Body of pancreas (tissue), 4 donors: ENCODE measurements around the gene CD52. TPM values are rescaled to one million over a fixed set of nuclear protein-coding genes. Genes with fewer than 3 reads are reported as not detected.
A peak's percentile ranks its signal among the peaks of the same experiment; 100 is the strongest.

Source experiments
- ATAC-seq: fragments of 150-250 bp; one replicate; pipeline ENCODE4 v1.9.1; 2016
- DNase-seq, 4 donors: peaks; one replicate each; pipeline ENCODE4 v3.0.0-alpha.2; 2019
- H3K27ac ChIP-seq, 4 donors: fragments of 200-600 bp; sonication (generic); 1 replicate in 3 of 4; 2 replicates in 1 of 4; pipeline versions ENCODE4 v1.5.1 to v1.6.1; 2016 to 2019; ENCODE audit warnings: mild to moderate bottlenecking in 1 of 4, mixed read lengths in 1 of 4, moderate library complexity in 1 of 4
- H3K27me3 ChIP-seq, 2 donors: fragments of 200-600 bp; sonication (generic); one replicate each; pipeline ENCODE4 v1.6.0; 2016; ENCODE audit warnings: mild to moderate bottlenecking in 1 of 2
- H3K36me3 ChIP-seq, 2 donors: fragments of 200-600 bp; sonication (generic); replicated peaks in 1 of 2; 2 replicates each; pipeline ENCODE4 v1.5.1; 2016; ENCODE audit warnings: low read depth in 2 of 2; ENCODE audit not compliant: insufficient read depth in 1 of 2
- H3K4me1 ChIP-seq: fragments of 200-600 bp; sonication (generic); one replicate; pipeline ENCODE4 v1.6.0; 2016
- H3K4me3 ChIP-seq, 2 donors: fragments of 200-600 bp; sonication (generic); 1 replicate in 1 of 2; 2 replicates in 1 of 2; pipeline ENCODE4 v1.5.1; 2016 to 2019
- H3K9me3 ChIP-seq, 3 donors: fragments of 200-600 bp; sonication (generic); 1 replicate in 2 of 3; 2 replicates in 1 of 3; pipeline ENCODE4 v1.5.1; 2016
- POLR2A ChIP-seq, 3 donors: fragments of 450-650 bp; IDR thresholded peaks; one replicate each; pipeline ENCODE4 v1.6.1; 2016; ENCODE audit warnings: antibody characterized with exemption in 3 of 3, mild to moderate bottlenecking in 2 of 3
- WGBS, 2 donors: methylation state at CpG; one replicate each; pipeline ENCODE4 v1.1.5; 2017; 5-methylcytosine and 5-hydroxymethylcytosine counted together
- intact Hi-C: fragments of 100-400 bp; cut with DNase I; formaldehyde crosslinking; loops from one replicate; pipeline ENCODE4 v1.15.1; 2023
- total RNA-seq, 2 donors: library from RNA; depleted of rRNA; stranded (reverse); fragments of >200 nt; gene quantifications; one replicate each; pipeline ENCODE4 v1.1.0, GENCODE V29; 2016
- TF ChIP-seq, protein P1 (sequence below), 7 experiments: fragments of 450-650 bp in 4 of 7; fragments of 200-600 bp in 3 of 7; sonication (generic) in 3 of 7; IDR thresholded peaks; one replicate each; pipeline ENCODE4 v1.5.1; 2016 to 2019; ENCODE audit warnings: antibody characterized with exemption in 7 of 7

CD52 gene
- total RNA-seq, 2 donors from 2014 or later: not detected

DNA sequence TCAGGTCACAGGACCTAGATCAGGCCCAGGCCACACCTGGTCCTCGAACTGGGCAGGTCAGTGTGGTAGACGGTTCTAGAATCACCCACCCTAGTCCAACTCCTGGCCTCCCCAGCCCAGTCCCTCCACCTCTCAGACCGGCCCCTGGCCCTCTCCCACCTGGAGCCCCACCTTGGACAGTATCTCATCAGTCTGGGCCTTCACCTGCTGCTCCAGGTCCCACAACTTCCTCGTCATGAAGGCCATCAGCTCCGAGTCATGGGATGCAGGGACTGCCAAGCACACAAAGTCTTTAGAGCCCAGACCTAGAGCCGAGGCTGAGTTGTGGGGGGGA lies 20.0 kb upstream of the CD52 start:
- WGBS, 2 donors: 71 to 96% methylated on average over 3 to 6 of the region's 6 CpGs
- ATAC-seq (no peak), DNase-seq (no peak)
- no peaks in the 10 kb centered on the region for H3K9me3 ChIP-seq
- intact Hi-C loops: no loop called here
- H3K27me3 ChIP-seq: no peaks in the 10 kb centered on the region
- TF ChIP-seq, protein P1, sequence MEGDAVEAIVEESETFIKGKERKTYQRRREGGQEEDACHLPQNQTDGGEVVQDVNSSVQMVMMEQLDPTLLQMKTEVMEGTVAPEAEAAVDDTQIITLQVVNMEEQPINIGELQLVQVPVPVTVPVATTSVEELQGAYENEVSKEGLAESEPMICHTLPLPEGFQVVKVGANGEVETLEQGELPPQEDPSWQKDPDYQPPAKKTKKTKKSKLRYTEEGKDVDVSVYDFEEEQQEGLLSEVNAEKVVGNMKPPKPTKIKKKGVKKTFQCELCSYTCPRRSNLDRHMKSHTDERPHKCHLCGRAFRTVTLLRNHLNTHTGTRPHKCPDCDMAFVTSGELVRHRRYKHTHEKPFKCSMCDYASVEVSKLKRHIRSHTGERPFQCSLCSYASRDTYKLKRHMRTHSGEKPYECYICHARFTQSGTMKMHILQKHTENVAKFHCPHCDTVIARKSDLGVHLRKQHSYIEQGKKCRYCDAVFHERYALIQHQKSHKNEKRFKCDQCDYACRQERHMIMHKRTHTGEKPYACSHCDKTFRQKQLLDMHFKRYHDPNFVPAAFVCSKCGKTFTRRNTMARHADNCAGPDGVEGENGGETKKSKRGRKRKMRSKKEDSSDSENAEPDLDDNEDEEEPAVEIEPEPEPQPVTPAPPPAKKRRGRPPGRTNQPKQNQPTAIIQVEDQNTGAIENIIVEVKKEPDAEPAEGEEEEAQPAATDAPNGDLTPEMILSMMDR (IDR thresholded peaks at IDR 0.05): no peak
- no peak for TF ChIP-seq POLR2A (IDR thresholded peaks at IDR 0.05)
- H3K27ac ChIP-seq: no peak overlapping the region
- H3K4me3 ChIP-seq: no peak overlapping the region
- H3K4me1 ChIP-seq: no peaks in the 10 kb centered on the region
- no peaks in the 10 kb centered on the region for H3K36me3 ChIP-seq

- Histone ChIP-seq H3K36me3 (no peaks in the 10 kb centered on the region), H3K4me3 (no peak overlapping the region), H3K27ac (no peak overlapping the region), H3K4me1 (peaks cover 2% of the 10 kb centered on the region), H3K27me3 (no peaks in the 10 kb centered on the region), H3K9me3 (no peaks in the 10 kb centered on the region)
- intact Hi-C loops: no loop called here
- ATAC-seq (no peak), DNase-seq (no peak)
- WGBS, 2 donors: 85 to 96% methylated on average over 5 to 11 of the region's 11 CpGs
- no peak for TF ChIP-seq POLR2A (IDR thresholded peaks at IDR 0.05)
- TF ChIP-seq, protein P1 (IDR thresholded peaks at IDR 0.05): no peak
Observed at GRCh38 chr1:26300578-26301275, 17.0 kb upstream of the CD52 start.

GRCh38 chr1:26302733-26303405 lies 14.9 kb upstream of the CD52 start:
- no peak for DNase-seq
- TF ChIP-seq, protein P1 (IDR thresholded peaks at IDR 0.05): no peak
- TF ChIP-seq POLR2A (IDR thresholded peaks at IDR 0.05): no peak
- Histone ChIP-seq H3K36me3 (no peaks in the 10 kb centered on the region), H3K4me1 (peaks cover 12% of the 10 kb centered on the region), H3K9me3 (no peaks in the 10 kb centered on the region), H3K4me3 (no peak overlapping the region), H3K27me3 (no peaks in the 10 kb centered on the region), H3K27ac (no peak overlapping the region)
- ATAC-seq: no peak
- WGBS, 2 donors: 68 to 74% methylated on average over 7 to 8 of the region's 8 CpGs
- intact Hi-C loops: no loop called here

GRCh38 chr1:26305667-26306289 lies 12.0 kb upstream of the CD52 start:
- 11 to 12% methylated on average over 8 of the region's 8 CpGs for WGBS, 2 donors
- no peaks in the 10 kb centered on the region for H3K36me3 ChIP-seq
- no peaks in the 10 kb centered on the region for H3K9me3 ChIP-seq
- DNase-seq: no peak
- TF ChIP-seq, protein P1 (IDR thresholded peaks at IDR 0.05): no peak
- TF ChIP-seq POLR2A (IDR thresholded peaks at IDR 0.05): no peak
- H3K4me3 ChIP-seq: peak overlapping the region; percentile 73 to 88
- intact Hi-C loops: no loop called here
- H3K4me1 ChIP-seq: peaks cover 12% of the 10 kb centered on the region
- no peaks in the 10 kb centered on the region for H3K27me3 ChIP-seq
- H3K27ac ChIP-seq: peak overlapping the region in 2 of 4 donors; percentile 42 to 74
- ATAC-seq: no peak
